A172 (cell line): ENCODE measurements around the gene CYP27B1. TPM values are rescaled to one million over a fixed set of nuclear protein-coding genes. Genes with fewer than 3 reads are reported as not detected.
A peak's percentile ranks its signal among the peaks of the same experiment; 100 is the strongest.

Experiments
- DNase-seq: peaks from one replicate; pipeline ENCODE4 v3.0.0-alpha.2; 2015; ENCODE audit warnings: low spot score
- total RNA-seq: library from RNA; depleted of rRNA; stranded (reverse); fragments of >200 nt; shearing (Covaris generic); gene quantifications from 2 replicates; pipeline ENCODE4 v1.2.3, GENCODE V29; 2014

The CYP27B1 gene
- total RNA-seq, 1 experiment from 2014 or later, result 0.90 TPM

- DNase-seq, result no peak
These were observed 997 bp downstream of the CYP27B1 start for GRCh38 chr12:57765698-57766463.

- no peak for DNase-seq
These were observed 1.7 kb downstream of the CYP27B1 start for GRCh38 chr12:57765003-57765697.

- no peak for DNase-seq
These were observed 2.2 kb downstream of the CYP27B1 start for GRCh38 chr12:57764662-57765002.

GRCh38 chr12:57763881-57764661 lies 2.8 kb downstream of the CYP27B1 start:
- DNase-seq, result no peak

GRCh38 chr12:57762463-57762862 lies 4.4 kb downstream of the CYP27B1 start:
- DNase-seq, result no peak

GRCh38 chr12:57761391-57761998 lies 5.4 kb downstream of the CYP27B1 start:
- DNase-seq, result no peak

GRCh38 chr12:57760347-57760982 lies 6.4 kb downstream of the CYP27B1 start:
- DNase-seq, result no peak

- no peak for DNase-seq
These were observed 7.4 kb downstream of the CYP27B1 start for GRCh38 chr12:57759360-57759980.

- no peak for DNase-seq
These were observed 8.1 kb downstream of the CYP27B1 start for GRCh38 chr12:57758552-57759359.

- no peak for DNase-seq
These were observed 9.1 kb downstream of the CYP27B1 start for GRCh38 chr12:57757771-57758170.

GRCh38 chr12:57756406-57757341 lies 10.2 kb downstream of the CYP27B1 start:
- DNase-seq, result no peak

- no peak for DNase-seq
These were observed 11.2 kb downstream of the CYP27B1 start for GRCh38 chr12:57755454-57756372.

- DNase-seq, result no peak
These were observed 11.8 kb downstream of the CYP27B1 start for GRCh38 chr12:57755194-57755453.

- DNase-seq, result peak; percentile 54
These were observed 12.3 kb downstream of the CYP27B1 start, which contains the start of gene MARCHF9 for GRCh38 chr12:57754411-57755193. Gene MARCHF9, plus strand, starts transcription at chr12:57755103. Its CDS starts 426 bp downstream, at chr12:57755529.

GRCh38 chr12:57753756-57754337 lies 13.0 kb downstream of the CYP27B1 start:
- no peak for DNase-seq

GRCh38 chr12:57752668-57753000 lies 14.2 kb downstream of the CYP27B1 start:
- no peak for DNase-seq
